NCI-H1105 (cell line): ENCODE measurements around the gene ALKBH7.

ENCODE experiments used
- DNase-seq: peaks from one replicate; lab custom pipeline; 2025; lab: John Stamatoyannopoulos, UW

Gene ALKBH7

GRCh38 chr19:6424195-6424938 is 51.8 kb downstream of the ALKBH7 start, which contains the start of gene KHSRP:
KHSRP (minus strand) TSS chr19:6424811; CDS start chr19:6424701, 110 bp downstream.
- peak; percentile 54 for DNase-seq
